HL-60 (cell line): Measurements from ENCODE around the gene FN3KRP.

Experiments used
- DNase-seq, 2 experiments: peaks; one replicate each; pipeline ENCODE4 v3.0.0-alpha.2; 2010 to 2020; ENCODE audit warnings: low read depth in 1 of 2, low spot score in 1 of 2
- H3K27ac ChIP-seq: fragments of 250-450 bp; sonication (Bioruptor Pico); replicated peaks from 2 replicates; pipeline ENCODE4 v1.5.1; 2020; ENCODE audit warnings: mild to moderate bottlenecking, moderate library complexity
- H3K27me3 ChIP-seq: fragments of 250-450 bp; sonication (Bioruptor Pico); 2 replicates; pipeline ENCODE4 v1.5.1; 2021; ENCODE audit warnings: mild to moderate bottlenecking, moderate library complexity; ENCODE audit not compliant: insufficient read depth, poor library complexity, severe bottlenecking
- H3K4me3 ChIP-seq: replicated peaks from 2 replicates; pipeline ENCODE4 v1.5.1; 2011; ENCODE audit warnings: mild to moderate bottlenecking, control low read depth, low read length; ENCODE audit not compliant: insufficient read depth
- GABPA ChIP-seq: IDR thresholded peaks from 2 replicates; pipeline ENCODE4 v1.6.1; 2012; ENCODE audit warnings: low read depth
- POLR2AphosphoS5 ChIP-seq: IDR thresholded peaks from 2 replicates; pipeline ENCODE4 v1.6.1; 2012; ENCODE audit warnings: low read depth
- SPI1 ChIP-seq: IDR thresholded peaks from 2 replicates; pipeline ENCODE4 v1.6.1; 2012; ENCODE audit warnings: low read depth, mild to moderate bottlenecking, borderline replicate concordance
- TF ChIP-seq, protein P1 (sequence below): IDR thresholded peaks from one replicate; pipeline ENCODE4 v1.5.1; 2011; ENCODE audit warnings: low read length, control low read depth, inconsistent platforms; ENCODE audit not compliant: insufficient read depth
- TF ChIP-seq, protein P2 (sequence below): IDR thresholded peaks from 2 replicates; pipeline ENCODE4 v1.6.1; 2012; ENCODE audit warnings: low read depth; ENCODE audit not compliant: insufficient replicate concordance

Gene FN3KRP

DNA sequence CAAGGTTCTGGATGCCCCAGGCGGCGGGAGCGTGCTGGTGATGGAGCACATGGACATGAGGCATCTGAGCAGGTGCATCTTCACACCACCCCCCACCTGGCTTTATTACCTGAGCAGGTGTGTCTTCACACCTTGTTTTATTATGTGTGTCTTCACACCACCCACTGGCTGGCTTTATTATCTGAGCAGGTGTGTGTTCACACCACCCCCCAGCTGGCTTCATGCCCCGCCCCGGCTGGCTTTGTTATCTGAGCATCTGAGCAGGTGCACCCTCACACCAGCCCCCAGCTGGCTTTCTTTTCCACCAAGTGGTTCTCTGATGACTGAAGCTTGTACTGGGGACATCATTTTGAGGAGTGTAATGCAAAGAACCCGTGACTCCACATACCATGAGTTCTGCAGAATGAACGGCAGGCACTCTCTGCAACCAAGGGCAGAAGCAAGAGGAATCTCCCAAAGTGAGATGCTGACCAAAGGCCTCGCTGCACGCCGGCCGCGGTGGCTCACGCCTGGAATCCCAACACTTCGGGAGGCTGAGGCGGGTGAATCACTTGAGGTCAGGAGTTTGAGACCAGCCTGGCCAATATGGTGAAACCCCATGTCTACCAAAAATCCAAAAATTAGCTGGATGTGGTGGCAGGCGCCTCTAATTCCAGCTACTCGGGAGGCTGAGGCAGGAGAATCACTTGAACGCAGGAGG, 2.6 kb downstream of the FN3KRP start:
- Histone ChIP-seq H3K27me3 (no peaks in the 10 kb centered on the region), H3K4me3 (no peak overlapping the region), H3K27ac (no peak overlapping the region)
- no peak for DNase-seq
- no peak for TF ChIP-seq GABPA

DNA sequence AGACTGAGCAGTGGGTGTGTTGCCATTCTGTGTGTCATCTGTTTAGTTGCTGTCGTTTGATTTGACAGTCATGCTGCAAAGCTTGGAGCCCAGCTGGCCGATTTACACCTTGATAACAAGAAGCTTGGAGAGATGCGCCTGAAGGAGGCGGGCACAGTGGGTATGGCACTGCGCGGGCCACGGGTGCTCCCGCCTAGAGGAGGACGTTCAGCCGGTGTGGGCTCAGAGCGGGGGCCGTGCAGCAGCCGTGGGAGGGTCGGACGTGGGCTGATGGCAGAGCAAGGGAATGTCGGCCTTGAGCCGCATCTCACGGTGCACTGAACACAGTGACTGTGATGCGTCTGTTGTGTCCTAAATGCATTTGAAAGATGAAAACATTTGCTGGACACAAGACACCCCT, 3.7 kb downstream of the FN3KRP start:
- Histone ChIP-seq H3K4me3 (no peak overlapping the region), H3K27me3 (no peaks in the 10 kb centered on the region), H3K27ac (no peak overlapping the region)
- DNase-seq = no peak
- TF ChIP-seq GABPA (no peak), SPI1 (no peak)
- TF ChIP-seq, protein P1, sequence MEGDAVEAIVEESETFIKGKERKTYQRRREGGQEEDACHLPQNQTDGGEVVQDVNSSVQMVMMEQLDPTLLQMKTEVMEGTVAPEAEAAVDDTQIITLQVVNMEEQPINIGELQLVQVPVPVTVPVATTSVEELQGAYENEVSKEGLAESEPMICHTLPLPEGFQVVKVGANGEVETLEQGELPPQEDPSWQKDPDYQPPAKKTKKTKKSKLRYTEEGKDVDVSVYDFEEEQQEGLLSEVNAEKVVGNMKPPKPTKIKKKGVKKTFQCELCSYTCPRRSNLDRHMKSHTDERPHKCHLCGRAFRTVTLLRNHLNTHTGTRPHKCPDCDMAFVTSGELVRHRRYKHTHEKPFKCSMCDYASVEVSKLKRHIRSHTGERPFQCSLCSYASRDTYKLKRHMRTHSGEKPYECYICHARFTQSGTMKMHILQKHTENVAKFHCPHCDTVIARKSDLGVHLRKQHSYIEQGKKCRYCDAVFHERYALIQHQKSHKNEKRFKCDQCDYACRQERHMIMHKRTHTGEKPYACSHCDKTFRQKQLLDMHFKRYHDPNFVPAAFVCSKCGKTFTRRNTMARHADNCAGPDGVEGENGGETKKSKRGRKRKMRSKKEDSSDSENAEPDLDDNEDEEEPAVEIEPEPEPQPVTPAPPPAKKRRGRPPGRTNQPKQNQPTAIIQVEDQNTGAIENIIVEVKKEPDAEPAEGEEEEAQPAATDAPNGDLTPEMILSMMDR = no peak

DNA sequence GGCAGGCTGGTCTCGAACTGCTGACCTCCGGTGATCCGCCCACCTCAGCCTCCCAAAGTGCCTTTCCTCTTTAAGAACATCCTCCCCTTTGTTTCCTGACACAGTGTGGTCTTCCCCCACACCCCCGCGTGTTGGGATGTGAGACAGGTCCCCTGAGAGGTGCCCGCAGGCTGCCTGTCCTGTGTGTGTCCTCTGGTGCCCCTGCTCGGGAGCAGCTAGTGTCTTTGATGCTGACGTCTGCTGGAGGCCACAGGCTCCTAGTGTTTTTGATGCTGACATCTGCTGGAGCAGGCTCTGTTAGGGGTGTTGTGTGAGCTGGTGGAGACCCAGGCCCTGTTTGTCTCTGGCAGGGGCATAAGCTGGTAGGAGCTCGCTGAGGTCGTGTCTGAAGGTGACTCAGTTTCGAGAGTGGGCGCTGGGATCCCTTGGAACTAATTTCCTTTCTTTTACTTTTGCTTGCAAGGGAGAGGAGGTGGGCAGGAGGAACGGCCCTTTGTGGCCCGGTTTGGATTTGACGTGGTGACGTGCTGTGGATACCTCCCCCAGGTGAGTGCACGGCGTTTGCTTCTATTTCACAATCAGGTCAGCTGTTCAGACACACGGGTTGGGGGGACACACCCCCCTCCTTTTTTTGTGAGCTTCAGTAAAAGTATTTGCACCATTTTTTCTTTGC, 6.0 kb downstream of the FN3KRP start:
- H3K27me3 ChIP-seq = no peaks in the 10 kb centered on the region
- DNase-seq = no peak
- TF ChIP-seq POLR2AphosphoS5 (no peak), SPI1 (no peak), GABPA (no peak)
- TF ChIP-seq, protein P1 = no peak
- TF ChIP-seq, protein P2, sequence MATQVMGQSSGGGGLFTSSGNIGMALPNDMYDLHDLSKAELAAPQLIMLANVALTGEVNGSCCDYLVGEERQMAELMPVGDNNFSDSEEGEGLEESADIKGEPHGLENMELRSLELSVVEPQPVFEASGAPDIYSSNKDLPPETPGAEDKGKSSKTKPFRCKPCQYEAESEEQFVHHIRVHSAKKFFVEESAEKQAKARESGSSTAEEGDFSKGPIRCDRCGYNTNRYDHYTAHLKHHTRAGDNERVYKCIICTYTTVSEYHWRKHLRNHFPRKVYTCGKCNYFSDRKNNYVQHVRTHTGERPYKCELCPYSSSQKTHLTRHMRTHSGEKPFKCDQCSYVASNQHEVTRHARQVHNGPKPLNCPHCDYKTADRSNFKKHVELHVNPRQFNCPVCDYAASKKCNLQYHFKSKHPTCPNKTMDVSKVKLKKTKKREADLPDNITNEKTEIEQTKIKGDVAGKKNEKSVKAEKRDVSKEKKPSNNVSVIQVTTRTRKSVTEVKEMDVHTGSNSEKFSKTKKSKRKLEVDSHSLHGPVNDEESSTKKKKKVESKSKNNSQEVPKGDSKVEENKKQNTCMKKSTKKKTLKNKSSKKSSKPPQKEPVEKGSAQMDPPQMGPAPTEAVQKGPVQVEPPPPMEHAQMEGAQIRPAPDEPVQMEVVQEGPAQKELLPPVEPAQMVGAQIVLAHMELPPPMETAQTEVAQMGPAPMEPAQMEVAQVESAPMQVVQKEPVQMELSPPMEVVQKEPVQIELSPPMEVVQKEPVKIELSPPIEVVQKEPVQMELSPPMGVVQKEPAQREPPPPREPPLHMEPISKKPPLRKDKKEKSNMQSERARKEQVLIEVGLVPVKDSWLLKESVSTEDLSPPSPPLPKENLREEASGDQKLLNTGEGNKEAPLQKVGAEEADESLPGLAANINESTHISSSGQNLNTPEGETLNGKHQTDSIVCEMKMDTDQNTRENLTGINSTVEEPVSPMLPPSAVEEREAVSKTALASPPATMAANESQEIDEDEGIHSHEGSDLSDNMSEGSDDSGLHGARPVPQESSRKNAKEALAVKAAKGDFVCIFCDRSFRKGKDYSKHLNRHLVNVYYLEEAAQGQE = no peak
- H3K4me3 ChIP-seq = no peak overlapping the region
- no peak overlapping the region for H3K27ac ChIP-seq

DNA sequence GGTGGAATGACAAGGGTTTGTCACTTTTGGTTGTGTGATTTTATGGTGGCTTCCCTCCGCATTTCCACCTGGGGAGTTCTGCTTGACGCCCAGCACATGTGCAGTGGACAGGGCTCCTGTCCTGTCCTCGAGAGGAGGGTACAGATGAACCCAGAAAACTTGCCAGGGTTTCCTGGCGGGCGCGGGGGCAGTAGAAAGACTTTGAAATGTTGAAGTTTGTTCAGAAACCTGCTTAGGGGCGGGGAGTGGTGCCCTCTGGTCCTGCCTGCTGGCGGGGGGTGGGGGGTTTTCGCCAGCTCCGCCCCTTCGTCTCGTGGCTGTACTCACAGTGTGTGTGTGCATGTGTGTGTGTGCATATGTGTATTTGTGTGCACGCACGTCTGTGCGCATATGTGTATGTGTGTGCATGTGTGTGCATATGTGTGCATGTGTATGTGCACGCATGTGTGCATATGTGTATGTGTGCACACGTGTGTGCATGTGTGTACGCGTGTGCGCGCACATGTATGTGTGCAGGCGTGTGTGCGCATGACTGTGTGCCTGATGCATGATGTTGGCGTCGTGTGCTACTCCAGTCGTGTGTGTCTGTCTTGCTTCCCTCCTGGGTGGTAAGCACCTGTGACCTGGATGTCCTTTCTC, 6.8 kb downstream of the FN3KRP start:
- no peak overlapping the region for H3K27ac ChIP-seq
- no peaks in the 10 kb centered on the region for H3K27me3 ChIP-seq
- no peak for DNase-seq
- no peak overlapping the region for H3K4me3 ChIP-seq
- TF ChIP-seq, protein P2 = no peak
- no peak for TF ChIP-seq GABPA
- TF ChIP-seq SPI1 = no peak
- no peak for TF ChIP-seq POLR2AphosphoS5
- TF ChIP-seq, protein P1 = no peak
